Fibroblast of pulmonary artery (primary cell): ENCODE measurements around the gene GPR85.

ENCODE experiments used
- DNase-seq: peaks from one replicate; pipeline ENCODE4 v3.0.0-alpha.2; 2010; ENCODE audit warnings: low read depth
- H3K4me3 ChIP-seq: replicated peaks from 2 replicates; pipeline ENCODE4 v1.5.1; 2011; ENCODE audit warnings: low read depth, mild to moderate bottlenecking, control low read depth, low read length, moderate library complexity
- TF ChIP-seq, protein P1 (sequence below): IDR thresholded peaks from 2 replicates; pipeline ENCODE4 v1.5.1; 2011; ENCODE audit warnings: mild to moderate bottlenecking, control low read depth, low read length, inconsistent platforms; ENCODE audit errors: missing control alignments

Gene GPR85

DNA sequence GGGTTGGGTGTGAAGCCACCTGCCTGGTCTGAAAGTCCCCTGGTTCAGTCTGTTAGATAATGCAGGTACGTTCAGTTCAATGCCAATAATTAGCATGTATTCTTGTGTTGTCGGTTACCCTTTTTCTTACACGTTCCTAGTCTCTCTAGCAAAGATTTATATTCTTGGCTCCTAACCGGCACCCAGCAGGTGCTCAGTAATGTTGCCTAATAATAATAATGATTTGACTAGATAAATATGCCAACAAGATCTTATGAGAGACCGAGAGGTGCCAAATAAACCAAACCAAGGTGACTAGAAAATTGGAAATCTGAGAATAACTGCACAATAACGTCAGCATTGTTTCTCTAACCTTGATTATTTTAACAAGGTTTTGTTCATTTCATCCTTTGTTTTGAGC, 32.8 kb upstream of the GPR85 start:
- no peak overlapping the region for H3K4me3 ChIP-seq
- no peak for DNase-seq
- TF ChIP-seq, protein P1, sequence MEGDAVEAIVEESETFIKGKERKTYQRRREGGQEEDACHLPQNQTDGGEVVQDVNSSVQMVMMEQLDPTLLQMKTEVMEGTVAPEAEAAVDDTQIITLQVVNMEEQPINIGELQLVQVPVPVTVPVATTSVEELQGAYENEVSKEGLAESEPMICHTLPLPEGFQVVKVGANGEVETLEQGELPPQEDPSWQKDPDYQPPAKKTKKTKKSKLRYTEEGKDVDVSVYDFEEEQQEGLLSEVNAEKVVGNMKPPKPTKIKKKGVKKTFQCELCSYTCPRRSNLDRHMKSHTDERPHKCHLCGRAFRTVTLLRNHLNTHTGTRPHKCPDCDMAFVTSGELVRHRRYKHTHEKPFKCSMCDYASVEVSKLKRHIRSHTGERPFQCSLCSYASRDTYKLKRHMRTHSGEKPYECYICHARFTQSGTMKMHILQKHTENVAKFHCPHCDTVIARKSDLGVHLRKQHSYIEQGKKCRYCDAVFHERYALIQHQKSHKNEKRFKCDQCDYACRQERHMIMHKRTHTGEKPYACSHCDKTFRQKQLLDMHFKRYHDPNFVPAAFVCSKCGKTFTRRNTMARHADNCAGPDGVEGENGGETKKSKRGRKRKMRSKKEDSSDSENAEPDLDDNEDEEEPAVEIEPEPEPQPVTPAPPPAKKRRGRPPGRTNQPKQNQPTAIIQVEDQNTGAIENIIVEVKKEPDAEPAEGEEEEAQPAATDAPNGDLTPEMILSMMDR, result no peak

DNA sequence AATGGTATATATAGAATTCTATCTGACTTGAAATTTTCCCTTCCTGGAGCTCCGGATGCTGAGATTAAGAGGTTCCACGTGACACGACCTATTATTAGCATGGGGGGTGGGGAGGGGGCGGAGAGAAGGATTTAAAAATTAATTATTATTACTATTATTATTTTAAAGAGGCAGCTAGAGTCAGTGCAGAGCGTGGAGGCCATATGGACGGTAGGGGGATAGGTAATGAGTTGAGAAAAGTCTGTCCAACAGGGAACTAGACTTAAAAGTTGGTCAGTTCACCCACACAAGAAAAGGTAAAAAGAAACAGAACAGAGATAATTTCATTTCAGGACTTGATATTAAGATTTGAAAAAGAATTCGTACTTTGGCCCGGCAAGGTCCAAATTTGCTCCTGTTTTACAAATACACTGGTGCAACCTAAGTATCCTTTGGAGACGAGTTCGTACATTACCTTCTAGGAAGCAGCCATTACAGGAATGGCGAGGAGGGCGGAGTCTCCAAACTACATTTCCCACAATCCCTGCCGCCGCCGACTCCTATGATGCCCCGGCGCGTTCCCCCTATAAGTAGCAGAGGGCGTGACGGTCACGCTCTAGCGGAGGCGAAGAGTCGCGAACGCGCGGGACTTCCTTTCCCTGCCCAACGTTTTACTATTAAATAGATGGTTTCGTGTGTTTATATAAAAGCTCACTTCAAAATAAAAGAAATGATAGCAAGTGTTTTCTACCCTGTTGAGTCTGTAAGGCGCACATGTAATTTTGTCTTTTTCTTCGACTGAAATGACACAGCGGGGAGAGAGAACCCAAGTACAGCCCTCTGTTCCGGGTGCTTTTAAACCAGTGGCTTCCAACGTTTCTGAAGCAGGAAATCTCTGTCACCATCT, 31.7 kb upstream of the GPR85 start, which contains the start of gene SMIM30:
Gene SMIM30 (minus strand): TSS at position 481 of the 886 bp plus-strand sequence. CDS start 976 bp downstream, outside the sequence.
- TF ChIP-seq, protein P1, result no peak
- peak within 1 kb of the TSS; percentile 94 for H3K4me3 ChIP-seq
- DNase-seq, result peak; percentile 91

DNA sequence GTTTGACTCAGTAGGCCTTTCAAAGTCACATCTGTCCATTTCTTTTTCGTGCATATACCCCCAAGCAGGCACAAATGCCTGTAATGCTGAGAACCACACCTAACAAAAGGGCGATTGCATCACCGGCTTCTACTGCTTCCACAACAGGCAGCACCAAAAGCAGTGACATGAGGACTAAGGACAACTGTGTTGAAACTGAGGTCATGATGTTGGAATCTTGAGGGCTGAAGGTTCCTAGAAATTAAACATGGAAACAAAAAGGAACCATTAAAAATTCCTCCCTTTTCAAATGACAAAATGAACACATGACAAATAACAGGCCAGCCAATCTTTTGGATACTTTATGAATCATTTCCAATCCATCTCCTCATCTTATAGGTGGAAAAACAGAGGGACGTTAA, 30.7 kb upstream of the GPR85 start:
- peak overlapping the region; percentile 94 for H3K4me3 ChIP-seq
- peak; percentile 10 for DNase-seq

DNA sequence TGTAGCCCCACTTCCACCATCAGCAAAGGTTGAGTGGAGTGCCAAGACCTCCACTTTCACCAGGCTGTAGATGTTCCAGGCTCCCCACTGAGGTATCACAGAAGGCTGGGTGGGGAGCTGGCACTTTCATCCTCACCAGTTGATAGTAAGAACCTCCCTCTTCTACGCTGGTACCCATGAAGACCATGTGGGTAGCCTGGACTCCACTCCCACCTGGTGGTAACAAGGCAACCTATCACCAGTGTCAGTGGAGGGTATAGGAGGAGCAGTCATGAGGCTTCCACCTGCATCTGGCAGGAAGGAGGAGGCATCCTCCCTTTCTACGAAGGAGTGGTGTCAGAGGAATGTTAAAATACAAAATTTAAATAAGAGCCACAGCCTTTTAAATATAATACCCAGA, 27.3 kb upstream of the GPR85 start:
- peak; percentile 6 for DNase-seq
- H3K4me3 ChIP-seq, result no peak overlapping the region
- TF ChIP-seq, protein P1, result no peak

DNA sequence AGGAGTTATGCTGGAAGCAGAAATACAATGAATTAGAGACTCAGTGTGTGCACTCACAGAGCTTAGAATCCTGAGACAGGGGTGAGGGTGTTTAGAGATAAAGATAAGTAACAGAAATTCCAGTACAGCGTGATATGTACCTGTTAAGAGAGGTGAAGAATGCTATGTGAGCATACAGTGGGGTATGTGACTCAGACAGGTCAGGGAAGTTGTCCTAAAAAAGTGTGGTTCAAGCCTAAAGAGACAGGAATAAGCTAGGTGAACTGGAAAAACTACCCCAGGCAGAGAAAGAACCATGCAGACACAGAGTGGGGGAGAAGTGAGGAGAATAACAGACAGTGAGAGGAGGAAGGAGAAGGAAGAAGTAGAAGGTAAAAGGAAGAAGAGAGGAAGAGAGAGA, 23.1 kb upstream of the GPR85 start:
- TF ChIP-seq, protein P1, result no peak
- no peak for DNase-seq
- H3K4me3 ChIP-seq, result no peak overlapping the region

DNA sequence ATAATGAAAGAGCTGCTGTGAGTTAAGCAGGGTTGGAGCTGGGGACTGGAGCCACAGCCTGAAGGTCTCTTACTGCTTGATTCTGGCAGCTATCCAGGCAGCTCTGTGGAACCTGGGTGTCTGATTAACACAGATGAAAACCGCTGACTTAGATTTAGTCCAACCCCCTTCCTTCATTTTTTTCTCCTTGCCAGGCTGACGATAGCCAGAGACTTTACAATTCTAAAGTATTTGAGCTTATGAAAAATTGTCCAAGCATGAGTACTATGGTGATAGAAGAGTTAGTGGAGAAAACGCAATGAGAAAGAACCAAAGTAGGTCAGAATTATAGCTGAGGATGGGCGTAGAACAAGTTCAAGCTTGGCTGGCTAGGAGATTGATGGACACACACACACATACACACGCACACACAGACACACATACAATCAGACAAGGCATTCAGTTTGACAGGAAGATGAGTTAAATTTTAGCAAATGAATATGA, 13.5 kb upstream of the GPR85 start:
- peak; percentile 65 for DNase-seq
- H3K4me3 ChIP-seq, result no peak overlapping the region
- TF ChIP-seq, protein P1, result no peak

DNA sequence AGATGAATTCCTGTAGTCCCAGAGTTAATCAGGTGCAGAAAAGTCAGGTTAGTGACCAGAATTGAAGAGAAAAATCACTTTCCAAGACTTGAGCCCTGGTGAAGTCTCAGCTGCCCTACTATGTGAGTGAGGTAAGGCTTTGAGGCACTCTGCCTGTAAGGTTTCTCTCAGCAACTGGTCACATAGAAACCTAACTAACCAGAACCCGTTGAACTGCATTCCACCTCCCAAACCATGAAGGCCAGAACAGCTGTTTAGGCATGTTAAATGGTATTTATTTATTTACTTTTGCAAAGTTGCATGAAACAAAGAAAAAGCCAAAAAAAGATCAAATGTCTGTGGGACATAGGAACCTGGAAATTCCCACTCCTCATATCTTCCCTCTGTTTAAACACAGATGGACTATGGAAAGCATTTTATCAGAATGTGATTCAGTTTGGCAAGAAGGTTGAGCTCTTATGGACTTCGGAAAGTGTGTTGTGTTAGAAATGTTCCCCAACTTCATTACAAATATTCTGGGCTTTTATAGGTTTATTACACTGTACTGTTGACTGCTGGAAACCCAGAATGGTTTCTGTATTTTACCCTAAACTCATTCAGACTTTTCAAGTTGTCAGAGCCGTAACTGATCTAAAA, 12.8 kb upstream of the GPR85 start:
- TF ChIP-seq, protein P1, result no peak
- no peak for DNase-seq
- H3K4me3 ChIP-seq, result no peak overlapping the region
